Measurements from ENCODE around the gene DRGX.

DNA sequence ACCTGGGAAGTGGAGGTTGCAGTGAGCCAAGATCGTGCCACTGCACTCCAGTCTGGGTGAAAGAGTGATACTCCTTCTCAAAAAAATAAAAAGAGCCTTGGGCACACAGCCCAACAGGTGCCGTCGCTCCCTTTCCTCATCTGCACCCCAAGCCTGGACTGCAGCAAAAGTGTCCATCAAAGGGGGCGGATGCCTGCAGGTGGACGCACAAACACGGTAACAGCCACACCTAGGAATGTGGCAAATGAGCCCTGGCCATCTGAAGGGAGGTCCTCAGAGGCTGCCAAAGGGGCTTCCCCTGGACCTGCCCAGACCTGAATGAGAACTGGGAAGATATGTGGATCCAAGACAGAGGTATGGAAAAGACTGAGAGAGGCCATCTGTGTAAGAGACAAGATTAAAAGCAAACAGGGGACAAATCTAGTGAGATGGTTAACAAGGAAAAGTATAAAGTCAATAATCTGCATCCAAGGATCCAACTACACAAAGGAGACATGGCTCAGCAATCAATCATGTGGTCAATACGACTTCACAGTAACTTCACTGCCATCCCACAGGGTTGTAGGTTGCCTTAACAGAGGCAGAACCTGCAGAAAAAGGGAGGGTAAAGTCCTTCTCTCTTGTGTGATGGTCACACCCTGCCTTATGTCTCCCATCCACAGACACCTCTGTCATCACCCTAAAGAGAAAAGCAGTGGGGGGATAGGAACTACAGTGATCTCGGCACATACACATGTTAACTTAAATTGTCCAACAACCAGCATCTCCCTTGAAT is 25.4 kb downstream of the DRGX start:
- TF ChIP-seq POLR2AphosphoS5 (IDR thresholded peaks at IDR 0.05; ENCODE audit: borderline replicate concordance, low read depth, low read length) = no peak
- no peak for TF ChIP-seq EZH2 (IDR thresholded peaks at IDR 0.05)

Data from SK-N-MC (cell line).